NCI-H1436 treated with DMSO at 0.1 percent for 48 hours (cell line): Measurements from ENCODE around the gene TRAPPC3.
"Not testable (repeated sequence)": the region's sequence is repeated elsewhere in the genome, so short reads cannot be mapped to it uniquely, and the experiment has no call there.

Source experiments
- DNase-seq: peaks from one replicate; lab custom pipeline; 2025; lab: John Stamatoyannopoulos, UW

Gene TRAPPC3

GRCh38 chr1:36149237-36149972 is at the start of gene TRAPPC3:
Gene TRAPPC3, minus strand, starts transcription at chr1:36149486. Its CDS starts 108 bp downstream, at chr1:36149378.
- DNase-seq = peak; percentile 99

GRCh38 chr1:36198641-36199040 is 49.4 kb upstream of the TRAPPC3 start:
- DNase-seq = no peak

- DNase-seq = not testable (repeated sequence)
Measured at GRCh38 chr1:36196805-36197204, 47.5 kb upstream of the TRAPPC3 start.

- DNase-seq = no peak
Measured at GRCh38 chr1:36187800-36188593, 38.7 kb upstream of the TRAPPC3 start.

- DNase-seq = no peak
Measured at GRCh38 chr1:36183309-36183856, 34.1 kb upstream of the TRAPPC3 start.

- DNase-seq = peak; percentile 77
Measured at GRCh38 chr1:36182734-36183133, 33.4 kb upstream of the TRAPPC3 start.

- no peak for DNase-seq
Measured at GRCh38 chr1:36179220-36179600, 29.9 kb upstream of the TRAPPC3 start.

- no peak for DNase-seq
Measured at GRCh38 chr1:36178471-36179219, 29.4 kb upstream of the TRAPPC3 start.

- no peak for DNase-seq
Measured at GRCh38 chr1:36177589-36178431, 28.5 kb upstream of the TRAPPC3 start.

GRCh38 chr1:36176106-36176949 is 27.0 kb upstream of the TRAPPC3 start:
- no peak for DNase-seq

GRCh38 chr1:36175137-36176095 is 26.1 kb upstream of the TRAPPC3 start:
- no peak for DNase-seq

GRCh38 chr1:36174713-36175112 is 25.4 kb upstream of the TRAPPC3 start:
- no peak for DNase-seq

- no peak for DNase-seq
Measured at GRCh38 chr1:36172983-36173382, 23.7 kb upstream of the TRAPPC3 start.

GRCh38 chr1:36172017-36172747 is 22.9 kb upstream of the TRAPPC3 start:
- no peak for DNase-seq

- no peak for DNase-seq
Measured at GRCh38 chr1:36170643-36171412, 21.5 kb upstream of the TRAPPC3 start.

GRCh38 chr1:36168514-36168913 is 19.2 kb upstream of the TRAPPC3 start:
- no peak for DNase-seq
